Activated CD4-positive, alpha-beta T cell treated with anti-CD3 and anti-CD28 coated beads, Interleukin-2, amount 10 ng/mL, durations not matched to agents 24 days and 14 days (primary cell): ENCODE measurements around the gene OCIAD2. TPM values are rescaled to one million over a fixed set of nuclear protein-coding genes. Genes with fewer than 3 reads are reported as not detected.

Source experiments
- DNase-seq: peaks from one replicate; pipeline ENCODE4 v3.0.0; 2022
- H3K27ac Mint-ChIP-seq: one replicate; pipeline ENCODE4 v1.8.0; 2022; ENCODE audit warnings: mild to moderate bottlenecking, mixed read lengths
- H3K27me3 Mint-ChIP-seq: one replicate; pipeline ENCODE4 v1.8.0; 2022; ENCODE audit warnings: mixed read lengths
- H3K36me3 Mint-ChIP-seq: one replicate; pipeline ENCODE4 v1.8.0; 2022; ENCODE audit warnings: low read depth, mild to moderate bottlenecking, mixed read lengths
- H3K4me1 Mint-ChIP-seq: one replicate; pipeline ENCODE4 v1.8.0; 2021; ENCODE audit warnings: mixed read lengths
- H3K4me3 Mint-ChIP-seq: one replicate; pipeline ENCODE4 v1.8.0; 2022; ENCODE audit warnings: mild to moderate bottlenecking, moderate library complexity, mixed read lengths
- H3K9me3 Mint-ChIP-seq: one replicate; pipeline ENCODE4 v1.8.0; 2021; ENCODE audit warnings: mixed read lengths
- intact Hi-C: fragments of 100-400 bp; cut with micrococcal nuclease; formaldehyde crosslinking; loops from one replicate; pipeline ENCODE4 v1.15.1; 2023
- total RNA-seq: library from RNA; stranded (reverse); gene quantifications from 2 replicates; pipeline ENCODE4 v1.2.3, GENCODE V29; 2022

Gene OCIAD2, protein sequence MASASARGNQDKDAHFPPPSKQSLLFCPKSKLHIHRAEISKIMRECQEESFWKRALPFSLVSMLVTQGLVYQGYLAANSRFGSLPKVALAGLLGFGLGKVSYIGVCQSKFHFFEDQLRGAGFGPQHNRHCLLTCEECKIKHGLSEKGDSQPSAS
- total RNA-seq: 54.1 and 65.3 TPM in 2 replicates

DNA sequence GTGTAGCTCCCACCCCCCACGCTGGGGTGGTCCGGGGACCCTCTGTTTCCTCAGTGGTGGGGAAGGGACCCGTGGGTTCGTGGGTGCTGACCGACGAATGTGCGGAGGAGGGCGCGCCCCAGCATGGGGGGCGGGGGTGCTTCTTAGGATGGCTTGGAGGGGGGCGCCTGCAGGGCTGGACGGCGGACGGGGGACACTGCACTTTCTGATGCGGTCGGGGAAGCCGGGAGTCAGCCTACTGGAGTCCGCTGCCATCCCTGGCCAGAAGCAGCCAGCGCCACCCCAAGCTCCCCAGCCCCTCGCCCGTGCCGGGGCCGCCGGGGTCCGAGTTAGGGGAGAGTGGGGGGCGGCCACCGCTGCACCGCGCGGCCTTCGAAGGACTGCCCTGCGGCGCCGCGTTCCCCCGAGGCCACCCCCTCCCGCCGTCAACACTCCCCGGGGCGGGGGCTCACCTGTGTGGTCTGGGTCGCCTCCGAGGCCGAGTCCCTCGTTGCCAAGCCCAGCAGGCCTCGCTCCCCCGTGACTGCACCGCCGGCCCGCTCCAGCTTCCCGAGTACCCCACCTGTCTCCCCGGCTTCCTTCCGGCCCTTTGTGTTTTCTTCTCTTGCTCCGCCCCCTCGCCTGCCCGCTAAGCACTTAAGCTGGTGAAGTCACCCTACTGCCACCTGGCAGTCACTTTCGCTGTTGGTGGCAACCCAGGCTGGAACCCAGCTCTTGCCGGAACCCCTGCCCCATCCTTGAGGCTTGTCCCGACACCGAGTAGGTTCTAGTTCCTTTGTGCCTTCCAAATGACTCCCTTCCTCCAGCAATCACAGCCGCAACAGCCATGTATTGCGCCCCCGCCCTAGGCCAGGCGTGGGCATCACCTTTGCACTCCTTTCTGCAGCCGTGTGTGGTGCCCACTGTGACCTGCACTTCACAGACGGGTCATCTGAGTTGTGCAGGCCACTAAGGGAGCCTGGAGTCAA lies at the start of gene OCIAD2:
Gene OCIAD2 (minus strand): TSS at position 569 of the 968 bp plus-strand sequence. CDS start 2,225 bp downstream, outside the sequence.
- H3K4me3 Mint-ChIP-seq: peak within 1 kb of the TSS; percentile 94
- peaks cover 39% of the 10 kb centered on the region for H3K4me1 Mint-ChIP-seq
- intact Hi-C loops: loop anchor here (1.0 to 10.0 kb wide), 5 partner anchors 56 to 562 kb away; partner anchors contain the start of genes FRYL, OCIAD1 and SLAIN2
- DNase-seq: peak; percentile 93
- no peaks in the 10 kb centered on the region for H3K9me3 Mint-ChIP-seq
- no peaks in the 10 kb centered on the region for H3K27me3 Mint-ChIP-seq
- H3K27ac Mint-ChIP-seq: peak within 1 kb of the TSS; percentile 90
- peaks cover 23% of the 10 kb centered on the region for H3K36me3 Mint-ChIP-seq

DNA sequence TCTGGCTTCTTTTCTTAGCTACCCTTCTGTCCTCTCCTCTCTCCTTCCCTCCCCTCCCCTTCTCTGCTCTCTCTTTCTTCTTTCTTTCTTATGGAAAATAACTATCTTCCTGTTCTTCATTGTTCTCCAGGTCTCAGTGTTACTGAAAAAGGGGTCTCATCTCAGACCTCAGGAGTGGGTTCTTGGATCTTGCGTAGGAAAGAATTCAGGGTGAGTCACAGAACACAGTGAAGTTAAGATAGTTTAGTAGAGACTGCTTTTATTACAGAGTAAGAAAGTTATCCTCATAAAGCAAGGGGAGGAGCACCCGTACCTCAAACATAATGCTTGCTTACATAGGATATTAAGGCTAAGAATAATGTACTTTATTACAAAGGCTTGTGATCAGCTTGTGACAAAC lies 47.7 kb upstream of the OCIAD2 start:
- Mint-ChIP-seq H3K9me3 (no peaks in the 10 kb centered on the region), H3K4me3 (no peak overlapping the region), H3K27me3 (peaks cover 16% of the 10 kb centered on the region), H3K4me1 (no peaks in the 10 kb centered on the region), H3K36me3 (no peaks in the 10 kb centered on the region), H3K27ac (no peak overlapping the region)
- intact Hi-C loops: no loop called here
- DNase-seq: no peak

DNA sequence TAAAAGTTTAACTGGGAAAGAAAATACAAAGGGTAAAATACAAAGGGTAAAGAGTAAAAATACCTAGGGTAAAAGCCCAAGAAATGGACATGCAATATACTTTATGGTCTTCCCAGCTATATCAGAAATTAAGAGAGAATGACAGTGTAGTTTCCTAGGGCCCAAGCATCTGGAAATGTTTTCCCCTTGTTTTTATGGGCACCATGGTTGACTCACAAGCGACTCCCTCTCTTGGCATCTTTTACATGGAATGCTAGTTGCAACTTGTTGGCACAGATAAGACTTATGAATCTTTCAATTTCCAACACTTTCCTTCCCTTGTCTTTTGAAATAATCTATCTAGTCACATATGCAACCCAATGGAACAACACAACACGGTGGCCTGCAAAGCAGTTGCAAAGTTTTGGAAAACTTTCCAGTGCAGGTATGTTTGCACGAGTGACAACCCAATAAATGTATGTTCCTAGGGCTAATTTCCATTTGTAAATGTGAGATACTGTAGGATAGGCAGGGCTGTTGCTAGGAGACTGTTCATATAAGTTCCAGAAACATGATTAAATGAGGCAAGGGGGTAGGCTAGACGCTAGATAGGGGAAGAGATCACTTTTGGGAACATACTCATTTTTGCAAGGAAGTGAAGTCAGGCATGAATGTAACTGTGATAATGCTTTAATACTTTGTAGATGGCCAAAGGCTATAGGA lies 43.1 kb upstream of the OCIAD2 start:
- Mint-ChIP-seq H3K9me3 (no peaks in the 10 kb centered on the region), H3K4me1 (peaks cover 3% of the 10 kb centered on the region), H3K27me3 (peaks cover 5% of the 10 kb centered on the region), H3K4me3 (no peak overlapping the region), H3K36me3 (no peaks in the 10 kb centered on the region), H3K27ac (no peak overlapping the region)
- intact Hi-C loops: no loop called here
- DNase-seq: no peak

DNA sequence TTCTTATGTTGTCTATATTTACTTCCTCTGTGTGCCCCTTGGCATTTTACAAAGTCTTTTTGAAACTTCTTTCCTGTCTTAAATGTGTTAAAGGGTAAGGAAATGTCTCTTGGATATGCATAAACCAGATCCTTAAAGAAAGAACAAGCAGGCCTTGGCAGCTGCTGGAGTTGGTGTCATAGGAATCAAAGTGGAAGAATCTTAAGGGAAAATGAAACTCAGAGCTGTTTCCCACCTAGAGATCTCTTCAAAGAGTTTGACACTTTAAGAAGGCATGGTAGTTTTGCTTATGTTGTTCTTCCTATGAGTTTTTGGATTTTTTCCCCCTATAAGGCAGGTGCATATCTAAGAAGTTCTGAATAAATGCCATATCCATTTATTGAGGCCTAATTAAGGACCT lies 42.5 kb upstream of the OCIAD2 start:
- DNase-seq: no peak
- H3K36me3 Mint-ChIP-seq: no peaks in the 10 kb centered on the region
- H3K9me3 Mint-ChIP-seq: no peaks in the 10 kb centered on the region
- no peak overlapping the region for H3K4me3 Mint-ChIP-seq
- H3K4me1 Mint-ChIP-seq: peaks cover 8% of the 10 kb centered on the region
- intact Hi-C loops: no loop called here
- no peak overlapping the region for H3K27ac Mint-ChIP-seq
- H3K27me3 Mint-ChIP-seq: peaks cover 3% of the 10 kb centered on the region

DNA sequence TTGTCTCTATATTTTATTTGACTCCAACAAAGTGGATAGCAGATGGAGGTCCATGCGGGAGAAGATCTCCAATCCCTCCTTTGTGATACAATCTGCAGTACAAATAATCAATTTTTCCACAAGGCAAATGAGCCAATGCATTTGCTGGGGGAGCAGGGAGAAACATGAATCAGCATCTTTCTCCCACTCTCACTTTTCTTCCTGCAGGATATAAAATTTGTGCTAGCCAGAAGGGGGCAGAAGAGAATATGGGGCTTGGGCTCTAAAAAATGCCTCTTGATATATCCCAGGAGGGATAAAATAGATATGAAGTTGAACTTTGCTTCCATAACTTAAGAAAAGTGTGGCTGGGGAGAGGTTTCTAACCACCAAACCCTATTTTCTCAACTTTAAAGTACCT lies 41.2 kb upstream of the OCIAD2 start:
- intact Hi-C loops: no loop called here

DNA sequence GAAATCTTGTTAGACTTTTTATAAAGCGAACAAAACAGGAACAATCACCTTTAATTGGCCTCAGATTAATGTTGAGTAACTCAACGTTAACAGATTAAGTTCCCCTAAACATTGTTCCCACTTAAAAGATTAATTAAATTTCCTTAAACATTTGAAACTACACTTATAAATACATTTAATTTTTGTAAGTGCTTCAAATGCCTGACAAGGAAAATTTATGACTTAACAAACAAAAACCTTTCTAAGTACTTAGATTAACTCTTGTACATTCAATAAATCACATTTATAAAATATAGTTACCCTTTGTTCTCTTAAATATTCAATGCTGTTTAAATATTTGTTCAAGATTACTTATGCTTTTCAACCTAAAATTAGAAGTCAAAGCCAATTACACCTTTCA lies 39.4 kb upstream of the OCIAD2 start:
- Mint-ChIP-seq H3K9me3 (no peaks in the 10 kb centered on the region), H3K4me1 (peaks cover 8% of the 10 kb centered on the region), H3K27me3 (peaks cover 19% of the 10 kb centered on the region), H3K4me3 (no peak overlapping the region), H3K36me3 (no peaks in the 10 kb centered on the region), H3K27ac (no peak overlapping the region)
- intact Hi-C loops: no loop called here
- DNase-seq: no peak

More for the DNA sequence above, 41.2 kb upstream of the OCIAD2 start:
- DNase-seq: no peak
- H3K27me3 Mint-ChIP-seq: peaks cover 11% of the 10 kb centered on the region
- H3K4me1 Mint-ChIP-seq: peaks cover 8% of the 10 kb centered on the region
- H3K9me3 Mint-ChIP-seq: no peaks in the 10 kb centered on the region
- no peak overlapping the region for H3K4me3 Mint-ChIP-seq
- no peak overlapping the region for H3K27ac Mint-ChIP-seq
- H3K36me3 Mint-ChIP-seq: no peaks in the 10 kb centered on the region

DNA sequence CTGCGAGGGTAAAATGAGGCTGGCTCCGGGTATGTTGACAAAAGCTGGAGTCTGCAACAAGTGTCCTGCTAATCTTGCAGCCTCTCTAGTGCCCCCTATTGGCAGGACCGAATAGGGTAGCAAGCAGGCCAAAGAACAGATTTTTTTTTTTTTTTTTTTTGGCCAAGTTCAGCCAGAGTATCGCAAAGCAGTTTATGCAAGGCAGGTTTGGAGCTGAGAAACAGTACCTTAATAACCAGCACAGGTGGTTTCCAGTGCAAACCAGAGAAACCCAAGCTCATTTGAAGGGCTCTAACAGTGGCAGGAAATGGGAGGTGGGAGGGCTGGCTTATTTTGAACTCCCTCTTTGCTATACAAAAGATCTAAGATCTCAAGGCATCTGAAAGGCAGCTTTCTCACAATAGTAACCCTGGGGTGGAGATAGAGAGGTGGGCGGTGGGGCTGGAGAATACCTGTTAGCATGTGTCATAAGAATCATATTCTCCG lies 38.2 kb upstream of the OCIAD2 start:
- H3K4me1 Mint-ChIP-seq: peaks cover 8% of the 10 kb centered on the region
- DNase-seq: peak; percentile 85
- peaks cover 21% of the 10 kb centered on the region for H3K27me3 Mint-ChIP-seq
- no peaks in the 10 kb centered on the region for H3K36me3 Mint-ChIP-seq
- no peaks in the 10 kb centered on the region for H3K9me3 Mint-ChIP-seq
- intact Hi-C loops: no loop called here
- no peak overlapping the region for H3K27ac Mint-ChIP-seq
- no peak overlapping the region for H3K4me3 Mint-ChIP-seq

DNA sequence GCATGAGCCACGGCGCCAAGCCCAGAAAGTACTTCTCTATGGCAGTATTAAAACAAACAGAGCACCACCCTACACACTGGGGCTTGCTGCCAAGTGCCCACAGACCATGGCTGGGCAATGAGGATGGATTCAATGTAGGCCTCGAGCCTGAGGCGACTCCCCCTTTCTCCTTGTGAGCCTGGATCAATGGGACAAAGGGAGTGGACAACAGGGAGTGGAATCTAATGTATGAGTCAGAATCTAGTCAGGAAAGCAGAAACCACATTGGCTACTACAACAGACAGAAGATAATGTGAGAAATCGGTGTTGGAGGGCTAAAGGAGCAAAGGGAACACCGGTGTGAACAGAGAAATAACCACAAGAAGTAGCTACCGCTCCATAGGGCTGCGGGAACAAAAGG lies 37.7 kb upstream of the OCIAD2 start:
- no peak overlapping the region for H3K4me3 Mint-ChIP-seq
- intact Hi-C loops: no loop called here
- H3K27ac Mint-ChIP-seq: no peak overlapping the region
- H3K36me3 Mint-ChIP-seq: no peaks in the 10 kb centered on the region
- H3K27me3 Mint-ChIP-seq: peaks cover 22% of the 10 kb centered on the region
- H3K9me3 Mint-ChIP-seq: no peaks in the 10 kb centered on the region
- H3K4me1 Mint-ChIP-seq: peaks cover 8% of the 10 kb centered on the region
- DNase-seq: no peak

DNA sequence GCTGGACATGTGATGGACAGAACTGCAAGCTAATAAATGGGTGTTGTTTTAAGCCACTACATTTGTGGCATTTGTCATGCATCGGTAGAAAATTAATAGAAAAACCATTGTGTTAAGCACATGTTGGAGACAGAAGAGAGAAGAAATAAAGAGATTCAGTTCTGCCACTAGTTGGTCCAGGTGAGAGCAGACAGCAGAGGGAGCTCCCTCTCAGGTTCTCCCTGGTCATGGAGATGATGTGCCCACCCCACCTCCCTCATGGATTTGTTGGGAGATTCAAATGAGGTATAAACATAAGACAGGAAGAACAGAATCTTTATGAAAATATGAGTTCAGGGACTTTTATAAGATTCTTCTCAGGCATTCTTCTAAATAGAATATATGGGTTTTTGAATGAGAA lies 36.8 kb upstream of the OCIAD2 start:
- Mint-ChIP-seq H3K9me3 (no peaks in the 10 kb centered on the region), H3K4me3 (no peak overlapping the region), H3K4me1 (peaks cover 8% of the 10 kb centered on the region), H3K27me3 (peaks cover 22% of the 10 kb centered on the region), H3K36me3 (no peaks in the 10 kb centered on the region), H3K27ac (no peak overlapping the region)
- DNase-seq: no peak
- intact Hi-C loops: no loop called here

DNA sequence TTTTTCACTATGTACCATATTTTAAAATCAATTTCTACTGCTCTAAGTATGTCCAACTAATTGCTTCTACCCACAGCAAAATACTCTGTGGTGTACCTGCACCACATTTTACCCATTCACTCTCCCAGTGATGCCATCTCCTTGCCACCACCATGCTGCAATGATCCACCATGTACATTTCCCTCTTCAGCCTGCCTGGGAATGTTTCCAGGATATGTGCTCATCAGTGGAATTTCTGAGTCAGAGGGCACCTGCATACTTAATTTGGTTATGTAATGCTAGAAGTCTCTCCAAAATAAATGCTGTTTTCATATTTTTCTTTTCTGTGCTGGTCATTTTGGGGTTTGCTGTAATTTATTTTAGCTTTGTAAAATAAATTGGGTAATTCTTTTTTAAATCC lies 33.2 kb upstream of the OCIAD2 start:
- intact Hi-C loops: no loop called here
- peaks cover 4% of the 10 kb centered on the region for H3K9me3 Mint-ChIP-seq
- DNase-seq: no peak
- H3K36me3 Mint-ChIP-seq: no peaks in the 10 kb centered on the region
- no peak overlapping the region for H3K4me3 Mint-ChIP-seq
- peaks cover 5% of the 10 kb centered on the region for H3K4me1 Mint-ChIP-seq
- H3K27ac Mint-ChIP-seq: no peak overlapping the region
- H3K27me3 Mint-ChIP-seq: peaks cover 22% of the 10 kb centered on the region

DNA sequence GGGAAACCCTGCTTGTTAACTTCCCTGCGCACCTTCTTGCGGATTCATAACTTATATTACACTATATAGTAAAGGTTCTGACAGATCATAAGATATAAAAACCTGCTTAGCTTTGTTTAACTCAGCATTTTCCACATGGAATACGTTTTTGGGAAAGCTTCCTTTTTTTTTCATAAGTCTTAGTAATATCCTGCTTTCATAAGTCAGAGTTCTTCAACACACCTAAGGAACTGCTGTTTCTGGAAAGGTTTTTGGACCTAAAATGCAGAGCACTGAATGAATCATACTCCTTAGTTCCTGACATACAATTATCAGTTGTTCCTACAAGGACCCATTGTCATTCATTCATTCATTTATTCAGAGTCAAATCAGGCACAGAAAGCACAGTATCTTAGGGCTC lies 32.3 kb upstream of the OCIAD2 start:
- no peak for DNase-seq
- Mint-ChIP-seq H3K9me3 (peaks cover 4% of the 10 kb centered on the region), H3K4me1 (no peaks in the 10 kb centered on the region), H3K36me3 (no peaks in the 10 kb centered on the region), H3K27ac (no peak overlapping the region), H3K27me3 (peaks cover 22% of the 10 kb centered on the region), H3K4me3 (no peak overlapping the region)
- intact Hi-C loops: no loop called here

DNA sequence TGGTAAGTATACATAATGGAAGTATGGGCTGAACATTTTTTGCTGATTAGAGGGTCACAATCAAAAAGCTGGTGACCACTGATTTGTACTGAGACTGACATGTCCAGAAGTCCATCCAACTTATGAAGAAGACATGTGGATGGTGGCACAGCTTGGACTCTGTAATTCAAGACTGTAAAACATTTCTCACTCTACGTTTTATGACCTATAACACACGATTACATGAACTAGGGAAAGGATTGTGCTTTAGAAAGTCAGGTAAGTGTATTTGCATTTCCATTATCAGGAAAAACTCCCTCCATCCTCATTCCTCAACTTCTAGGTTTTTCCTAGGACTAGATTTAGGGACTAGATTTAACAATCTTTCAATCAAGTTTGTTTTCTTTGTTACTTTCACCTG lies 30.5 kb upstream of the OCIAD2 start:
- H3K36me3 Mint-ChIP-seq: no peaks in the 10 kb centered on the region
- peaks cover 15% of the 10 kb centered on the region for H3K27me3 Mint-ChIP-seq
- no peaks in the 10 kb centered on the region for H3K4me1 Mint-ChIP-seq
- H3K4me3 Mint-ChIP-seq: no peak overlapping the region
- no peak overlapping the region for H3K27ac Mint-ChIP-seq
- no peak for DNase-seq
- intact Hi-C loops: no loop called here
- H3K9me3 Mint-ChIP-seq: peaks cover 4% of the 10 kb centered on the region

DNA sequence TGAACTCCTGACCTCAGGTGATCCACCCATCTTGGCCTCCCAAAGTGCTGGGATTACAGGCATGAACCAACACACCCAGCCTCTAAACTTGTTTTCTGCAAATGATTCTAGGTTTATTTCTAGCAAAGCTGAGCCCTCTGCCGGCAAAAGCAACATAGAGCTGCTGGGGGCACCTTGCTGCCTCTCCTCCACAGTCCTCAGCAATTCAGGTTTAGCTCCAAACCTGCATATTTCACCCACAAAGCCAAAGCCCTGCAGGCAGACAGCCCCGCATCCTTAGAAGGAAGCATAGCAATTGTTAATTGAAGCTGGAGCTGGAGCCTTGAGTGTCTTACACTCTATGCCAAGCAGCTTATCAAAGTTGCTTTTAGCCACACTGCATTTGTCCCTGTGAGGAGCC lies 24.9 kb upstream of the OCIAD2 start:
- H3K27ac Mint-ChIP-seq: no peak overlapping the region
- no peak overlapping the region for H3K4me3 Mint-ChIP-seq
- no peaks in the 10 kb centered on the region for H3K9me3 Mint-ChIP-seq
- H3K36me3 Mint-ChIP-seq: no peaks in the 10 kb centered on the region
- no peaks in the 10 kb centered on the region for H3K4me1 Mint-ChIP-seq
- no peaks in the 10 kb centered on the region for H3K27me3 Mint-ChIP-seq
- DNase-seq: no peak
- intact Hi-C loops: no loop called here

DNA sequence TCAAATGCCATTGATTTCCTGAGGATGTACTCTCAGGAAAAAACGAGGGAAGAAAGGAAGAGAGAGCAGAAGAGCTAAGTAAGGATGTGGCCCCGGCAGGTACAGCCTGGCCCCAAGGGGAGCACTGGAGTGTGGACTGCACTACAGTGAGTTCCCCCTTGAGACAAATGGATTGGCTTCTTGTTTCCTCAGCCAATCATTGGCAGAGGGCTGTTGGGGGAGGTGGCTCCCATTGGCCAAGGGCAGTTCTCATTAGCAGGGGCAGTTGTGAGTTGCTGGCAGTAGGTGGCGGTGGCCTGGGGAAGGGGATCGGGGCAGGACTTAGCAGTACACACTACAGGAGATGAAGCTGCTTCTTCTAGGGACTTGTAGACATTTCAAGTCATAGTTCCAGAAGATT lies 24.1 kb upstream of the OCIAD2 start:
- intact Hi-C loops: no loop called here
- Mint-ChIP-seq H3K27ac (no peak overlapping the region), H3K9me3 (no peaks in the 10 kb centered on the region), H3K27me3 (no peaks in the 10 kb centered on the region), H3K4me1 (no peaks in the 10 kb centered on the region), H3K36me3 (no peaks in the 10 kb centered on the region), H3K4me3 (no peak overlapping the region)
- no peak for DNase-seq
